Suprapubic skin (tissue), 4 donors: Measurements from ENCODE around the gene CNDP1. TPM values are rescaled to one million over a fixed set of nuclear protein-coding genes. Genes with fewer than 3 reads are reported as not detected.

Experiments used
- DNase-seq, 2 donors: peaks; one replicate each; pipeline ENCODE4 v3.0.0-alpha.2; 2019; ENCODE audit warnings: low spot score in 2 of 2
- H3K27ac ChIP-seq: fragments of 200-600 bp; sonication (generic); one replicate; pipeline ENCODE4 v1.5.1; 2019
- H3K27me3 ChIP-seq: fragments of 200-600 bp; sonication (generic); one replicate; pipeline ENCODE4 v1.5.1; 2019
- H3K36me3 ChIP-seq: fragments of 200-600 bp; sonication (generic); one replicate; pipeline ENCODE4 v1.5.1; 2019
- H3K4me1 ChIP-seq: fragments of 200-600 bp; sonication (generic); one replicate; pipeline ENCODE4 v1.5.1; 2019
- H3K4me3 ChIP-seq: fragments of 200-600 bp; sonication (generic); one replicate; pipeline ENCODE4 v1.5.1; 2019; ENCODE audit warnings: mild to moderate bottlenecking
- H3K9me3 ChIP-seq: fragments of 200-600 bp; sonication (generic); one replicate; pipeline ENCODE4 v1.5.1; 2019
- EP300 ChIP-seq: sonication (generic); formaldehyde crosslinking; IDR thresholded peaks from one replicate; pipeline ENCODE4 v1.6.1; 2017; ENCODE audit warnings: antibody characterized with exemption
- POLR2A ChIP-seq, 2 donors: fragments of 450-650 bp; IDR thresholded peaks; one replicate each; pipeline ENCODE4 v1.6.1; 2017; ENCODE audit warnings: antibody characterized with exemption in 2 of 2, mild to moderate bottlenecking in 2 of 2, moderate library complexity in 2 of 2
- POLR2AphosphoS5 ChIP-seq, 3 donors: sonication (generic); formaldehyde crosslinking; IDR thresholded peaks; one replicate each; pipeline ENCODE4 v1.6.1; 2017; ENCODE audit warnings: antibody characterized with exemption in 3 of 3
- WGBS: methylation state at CpG from one replicate; pipeline ENCODE4 v1.1.5; 2018; 5-methylcytosine and 5-hydroxymethylcytosine counted together
- total RNA-seq, 4 donors: library from RNA; depleted of rRNA; stranded (reverse); fragments of >200 nt; gene quantifications; one replicate each; pipeline ENCODE4 v1.1.0, GENCODE V29; 2016
- TF ChIP-seq, protein P1 (sequence below), 2 donors: fragments of 200-600 bp in 1 of 2; fragments of 450-650 bp in 1 of 2; sonication (generic) in 1 of 2; IDR thresholded peaks; one replicate each; pipeline ENCODE4 v1.5.1; 2016 to 2019; ENCODE audit warnings: antibody characterized with exemption in 2 of 2, mild to moderate bottlenecking in 1 of 2, moderate library complexity in 1 of 2

Gene CNDP1
- total RNA-seq, 4 donors from 2014 or later: 0.21 to 1.1 (median 0.97) TPM; not detected in 1

DNA sequence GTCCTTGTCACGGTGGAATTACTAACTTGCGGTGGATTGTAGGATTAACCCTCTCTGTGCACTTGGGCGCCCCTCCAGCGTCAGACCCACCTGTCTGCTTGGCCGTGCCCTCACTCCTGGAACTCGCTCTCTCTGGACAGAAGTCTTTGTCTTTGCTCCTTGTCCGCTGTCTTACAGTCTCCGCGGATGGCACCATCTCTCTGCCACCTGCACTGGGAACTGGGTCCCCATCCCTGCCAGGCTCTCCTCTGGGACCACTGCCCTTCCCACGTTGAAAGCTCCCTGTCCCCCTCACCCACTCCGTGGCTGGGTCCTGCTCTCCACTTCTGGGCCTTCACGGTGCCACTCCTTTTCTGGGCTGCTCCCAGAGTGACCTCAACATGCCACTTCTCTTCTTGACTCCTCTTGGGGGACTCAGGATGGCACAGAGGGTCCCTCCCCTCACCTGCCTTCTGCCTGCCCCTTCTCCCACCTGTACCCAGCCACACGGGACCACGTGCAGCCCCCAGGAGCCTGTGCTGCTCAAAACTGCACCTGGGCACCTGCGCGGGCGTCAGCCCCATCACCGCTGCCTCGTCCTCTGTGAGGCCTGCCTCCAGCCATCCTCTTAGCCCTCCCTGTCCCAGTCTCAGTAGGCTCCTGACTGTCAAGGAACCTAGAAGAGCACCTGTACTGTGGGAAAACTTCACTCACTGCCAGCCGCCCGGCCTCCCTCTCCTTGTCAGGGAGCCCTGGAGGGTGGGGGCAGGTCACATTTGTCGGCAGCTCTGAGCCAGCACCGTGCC is 27.0 kb upstream of the CNDP1 start:
- no peak for DNase-seq

DNA sequence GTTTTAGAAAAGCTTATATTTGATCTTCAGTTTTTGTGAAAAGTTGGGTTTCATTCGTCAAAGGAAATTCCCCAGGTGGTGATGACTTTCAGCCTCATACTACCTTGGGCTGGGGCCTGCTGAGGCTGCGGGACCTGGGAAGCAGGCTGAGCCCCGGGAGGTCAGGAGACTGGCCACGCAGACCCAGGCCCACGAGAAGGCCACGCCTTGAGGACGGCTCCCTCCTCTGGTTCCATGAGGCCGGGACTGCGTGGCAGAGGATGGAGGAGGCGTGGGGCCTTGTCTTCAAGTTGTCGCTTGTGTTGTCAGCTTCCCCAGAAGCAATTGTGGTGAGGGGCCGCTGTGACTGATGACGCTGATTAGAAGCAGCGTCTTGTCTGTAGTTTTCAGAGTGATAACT is 26.4 kb upstream of the CNDP1 start:
- DNase-seq: no peak
- Histone ChIP-seq H3K36me3 (peaks cover 94% of the 10 kb centered on the region), H3K4me1 (no peaks in the 10 kb centered on the region), H3K4me3 (no peak overlapping the region), H3K27me3 (no peaks in the 10 kb centered on the region), H3K27ac (no peak overlapping the region), H3K9me3 (no peaks in the 10 kb centered on the region)
- TF ChIP-seq, protein P1, sequence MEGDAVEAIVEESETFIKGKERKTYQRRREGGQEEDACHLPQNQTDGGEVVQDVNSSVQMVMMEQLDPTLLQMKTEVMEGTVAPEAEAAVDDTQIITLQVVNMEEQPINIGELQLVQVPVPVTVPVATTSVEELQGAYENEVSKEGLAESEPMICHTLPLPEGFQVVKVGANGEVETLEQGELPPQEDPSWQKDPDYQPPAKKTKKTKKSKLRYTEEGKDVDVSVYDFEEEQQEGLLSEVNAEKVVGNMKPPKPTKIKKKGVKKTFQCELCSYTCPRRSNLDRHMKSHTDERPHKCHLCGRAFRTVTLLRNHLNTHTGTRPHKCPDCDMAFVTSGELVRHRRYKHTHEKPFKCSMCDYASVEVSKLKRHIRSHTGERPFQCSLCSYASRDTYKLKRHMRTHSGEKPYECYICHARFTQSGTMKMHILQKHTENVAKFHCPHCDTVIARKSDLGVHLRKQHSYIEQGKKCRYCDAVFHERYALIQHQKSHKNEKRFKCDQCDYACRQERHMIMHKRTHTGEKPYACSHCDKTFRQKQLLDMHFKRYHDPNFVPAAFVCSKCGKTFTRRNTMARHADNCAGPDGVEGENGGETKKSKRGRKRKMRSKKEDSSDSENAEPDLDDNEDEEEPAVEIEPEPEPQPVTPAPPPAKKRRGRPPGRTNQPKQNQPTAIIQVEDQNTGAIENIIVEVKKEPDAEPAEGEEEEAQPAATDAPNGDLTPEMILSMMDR (IDR thresholded peaks at IDR 0.05): no peak
- TF ChIP-seq POLR2AphosphoS5 (IDR thresholded peaks at IDR 0.05): no peak
- TF ChIP-seq POLR2A (IDR thresholded peaks at IDR 0.05): no peak
- TF ChIP-seq EP300: no peak
- 92% methylated on average over 13 of the region's 14 CpGs for WGBS

More for the DNA sequence above, 27.0 kb upstream of the CNDP1 start:
- Histone ChIP-seq H3K36me3 (peaks cover 94% of the 10 kb centered on the region), H3K9me3 (no peaks in the 10 kb centered on the region), H3K27ac (no peak overlapping the region), H3K4me3 (no peak overlapping the region), H3K27me3 (no peaks in the 10 kb centered on the region), H3K4me1 (no peaks in the 10 kb centered on the region)
- 84% methylated on average over 23 of the region's 23 CpGs for WGBS
- TF ChIP-seq, protein P1 (IDR thresholded peaks at IDR 0.05): no peak
- no peak for TF ChIP-seq EP300
- TF ChIP-seq POLR2AphosphoS5 (IDR thresholded peaks at IDR 0.05): no peak
- TF ChIP-seq POLR2A (IDR thresholded peaks at IDR 0.05): no peak

DNA sequence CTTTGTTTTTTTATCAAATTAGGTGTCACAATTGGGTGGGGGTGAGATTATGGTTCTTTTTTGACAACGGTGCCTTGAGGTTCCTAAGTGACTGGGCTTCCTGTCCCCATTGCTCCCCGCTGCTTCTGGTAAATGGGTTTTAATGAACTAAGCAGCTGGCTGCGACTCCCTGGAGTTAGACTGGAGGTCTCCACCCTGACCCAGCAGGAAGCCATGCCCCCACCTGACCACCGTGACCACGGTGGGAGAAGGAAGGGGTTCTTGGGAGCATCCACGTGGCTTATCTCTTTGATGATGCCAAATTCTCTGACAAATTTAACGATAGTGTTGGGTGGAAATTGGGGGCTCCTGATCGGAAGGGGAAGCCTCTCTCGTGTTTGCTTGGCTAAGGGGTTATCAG is 25.9 kb upstream of the CNDP1 start:
- H3K27ac ChIP-seq: no peak overlapping the region
- H3K36me3 ChIP-seq: peaks cover 94% of the 10 kb centered on the region

DNA sequence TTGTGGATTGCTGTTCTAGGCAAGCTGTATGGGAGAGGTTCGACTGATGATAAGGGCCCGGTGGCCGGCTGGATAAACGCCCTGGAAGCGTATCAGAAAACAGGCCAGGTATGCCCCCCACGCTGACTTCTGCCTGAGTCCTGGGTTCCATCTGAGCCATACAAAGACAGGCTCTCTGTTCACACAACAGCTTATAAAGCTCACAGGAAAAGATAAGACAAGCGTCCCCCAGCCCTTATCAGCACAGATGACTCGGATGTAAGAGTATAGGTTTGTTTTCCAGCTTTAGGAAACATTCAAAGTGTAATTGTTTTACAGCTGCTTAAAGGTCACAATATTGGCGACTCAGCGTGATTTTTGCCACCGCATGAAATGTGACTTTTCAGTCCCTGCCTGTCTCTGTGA is 25.5 kb upstream of the CNDP1 start:
- WGBS: 94% methylated on average over 11 of the region's 11 CpGs
- Histone ChIP-seq H3K4me3 (no peak overlapping the region), H3K27ac (no peak overlapping the region), H3K36me3 (peaks cover 94% of the 10 kb centered on the region), H3K4me1 (no peaks in the 10 kb centered on the region), H3K9me3 (no peaks in the 10 kb centered on the region), H3K27me3 (no peaks in the 10 kb centered on the region)
- DNase-seq: no peak
- TF ChIP-seq, protein P1 (IDR thresholded peaks at IDR 0.05): no peak
- TF ChIP-seq POLR2A (IDR thresholded peaks at IDR 0.05) (no peak), POLR2AphosphoS5 (IDR thresholded peaks at IDR 0.05) (no peak), EP300 (no peak)

More for the DNA sequence above, 25.9 kb upstream of the CNDP1 start:
- Histone ChIP-seq H3K4me3 (no peak overlapping the region), H3K4me1 (no peaks in the 10 kb centered on the region), H3K9me3 (no peaks in the 10 kb centered on the region), H3K27me3 (no peaks in the 10 kb centered on the region)
- no peak for DNase-seq
- TF ChIP-seq POLR2AphosphoS5 (IDR thresholded peaks at IDR 0.05) (no peak), EP300 (no peak)
- WGBS: 94% methylated on average over 9 of the region's 9 CpGs

DNA sequence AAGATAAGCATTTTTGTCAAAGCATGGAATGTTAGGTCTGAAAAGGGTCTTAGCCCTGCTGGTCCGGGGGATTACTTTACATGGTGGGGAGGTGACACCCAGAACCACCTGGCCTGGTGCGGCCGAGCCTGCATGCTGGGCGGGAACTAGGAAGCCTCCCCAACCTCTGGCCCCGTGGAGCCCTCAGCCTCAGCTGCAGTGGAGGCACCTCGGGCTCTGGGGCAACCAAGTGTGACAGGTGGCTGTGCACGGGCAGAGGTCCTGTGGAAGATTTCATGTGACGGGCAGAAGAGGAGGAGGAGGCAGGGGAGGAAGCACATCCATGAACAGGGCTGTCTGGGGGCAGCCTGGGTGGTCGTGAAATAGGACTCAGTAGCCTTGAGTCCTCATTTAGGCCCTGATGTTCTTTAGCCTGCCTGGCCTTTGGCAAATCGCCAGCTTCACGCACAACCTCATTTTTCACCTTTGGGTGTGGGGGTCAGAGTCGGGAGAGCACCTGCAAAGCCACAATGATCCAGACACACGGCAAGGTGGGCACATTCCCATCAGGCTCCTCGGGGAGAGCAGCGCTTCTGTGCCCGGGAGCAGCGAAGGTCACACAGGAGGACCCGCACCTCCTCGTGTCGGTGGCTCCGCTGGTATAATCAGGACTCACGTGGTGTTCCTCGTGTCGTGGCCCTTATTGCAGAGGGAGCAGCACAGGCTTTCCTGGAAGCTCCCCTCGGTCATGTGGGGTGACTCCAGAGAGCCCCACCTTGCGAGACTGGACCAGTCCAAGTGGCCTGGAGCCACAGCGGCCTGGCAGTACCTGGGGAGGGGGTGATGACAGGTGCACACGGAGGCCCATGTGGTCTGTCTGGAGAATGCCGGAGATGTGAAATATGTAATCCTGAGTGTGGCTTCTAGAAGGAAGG is 24.2 kb upstream of the CNDP1 start:
- TF ChIP-seq, protein P1 (IDR thresholded peaks at IDR 0.05): no peak
- TF ChIP-seq POLR2A (IDR thresholded peaks at IDR 0.05): no peak
- TF ChIP-seq POLR2AphosphoS5 (IDR thresholded peaks at IDR 0.05): no peak
- TF ChIP-seq EP300: no peak
- Histone ChIP-seq H3K27ac (no peak overlapping the region), H3K4me3 (no peak overlapping the region), H3K36me3 (peaks cover 93% of the 10 kb centered on the region), H3K4me1 (no peaks in the 10 kb centered on the region), H3K9me3 (no peaks in the 10 kb centered on the region), H3K27me3 (no peaks in the 10 kb centered on the region)
- 88% methylated on average over 16 of the region's 29 CpGs for WGBS
- DNase-seq: peak in 1 of 2 donors; percentile 50
